ENCODE data around the gene EPB41L4A.

DNA sequence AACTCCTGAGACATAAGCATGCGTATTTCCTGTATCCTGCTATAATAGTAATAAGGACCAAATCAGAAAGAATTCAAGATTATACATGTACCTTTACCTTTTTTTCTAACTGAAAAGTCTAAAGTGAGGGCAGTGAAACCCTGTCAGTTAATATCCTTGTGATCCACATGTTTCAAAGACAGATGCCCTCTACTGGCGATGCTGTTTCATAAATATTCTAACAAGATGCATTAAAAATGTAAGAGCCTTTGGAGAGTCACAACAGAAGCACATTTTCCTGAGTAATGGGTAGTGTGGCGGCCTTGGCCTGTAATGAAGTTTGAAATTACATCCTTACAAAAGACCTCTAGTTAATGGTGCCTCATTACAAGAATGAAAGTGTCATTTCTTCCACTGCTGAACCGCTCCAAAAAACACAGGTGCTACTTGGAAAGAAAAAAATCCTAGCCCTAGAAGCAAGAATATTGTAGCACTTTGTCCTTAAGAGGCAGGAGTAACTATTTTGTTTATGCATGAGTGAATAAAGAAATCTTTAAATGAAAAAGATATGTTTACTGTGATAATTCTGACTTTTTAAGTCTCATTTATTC lies 232.6 kb downstream of the EPB41L4A start:
- TF ChIP-seq CTCF (optimal IDR thresholded peaks at IDR 0.05 in 1 of 3, IDR thresholded peaks at IDR 0.05 in 1 of 3, conservative IDR thresholded peaks at IDR 0.05 in 1 of 3; ENCODE audit: extremely low read depth in 1 of 3, insufficient read depth in 2 of 3, low read length in 3 of 3) (peak in 2 of 3 experiments; percentile 48 to 51), EZH2 (IDR thresholded peaks at IDR 0.05; ENCODE audit: low read length) (no peak)

All from keratinocyte (primary cell).